NCI-H1694 treated with DMSO at 0.1 percent for 48 hours (cell line): Measurements from ENCODE around the gene PNPLA7.
A peak's percentile ranks its signal among the peaks of the same experiment; 100 is the strongest.
"Not testable (repeated sequence)": the region's sequence is repeated elsewhere in the genome, so short reads cannot be mapped to it uniquely, and the experiment has no call there.

Experiments
- DNase-seq: peaks from one replicate; lab custom pipeline; 2025; lab: John Stamatoyannopoulos, UW

The PNPLA7 gene

DNA sequence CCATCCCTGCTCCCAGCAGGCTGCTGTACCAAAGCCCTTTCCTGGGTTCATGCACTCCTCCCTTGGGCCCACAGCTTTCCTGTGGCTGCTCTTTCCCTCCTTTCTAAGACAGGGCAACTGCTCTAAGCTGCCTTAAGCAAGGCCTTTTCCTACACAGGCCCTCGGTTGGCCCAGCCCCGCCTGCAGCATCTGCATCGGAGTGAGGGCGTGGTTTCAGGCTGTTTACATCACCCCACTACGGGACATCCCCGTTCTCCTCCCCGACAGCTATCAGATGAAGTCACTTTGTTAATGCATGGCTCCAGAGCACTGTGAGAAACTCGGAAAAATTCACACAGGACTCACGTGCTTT lies 25.1 kb upstream of the PNPLA7 start:
- DNase-seq, result no peak

DNA sequence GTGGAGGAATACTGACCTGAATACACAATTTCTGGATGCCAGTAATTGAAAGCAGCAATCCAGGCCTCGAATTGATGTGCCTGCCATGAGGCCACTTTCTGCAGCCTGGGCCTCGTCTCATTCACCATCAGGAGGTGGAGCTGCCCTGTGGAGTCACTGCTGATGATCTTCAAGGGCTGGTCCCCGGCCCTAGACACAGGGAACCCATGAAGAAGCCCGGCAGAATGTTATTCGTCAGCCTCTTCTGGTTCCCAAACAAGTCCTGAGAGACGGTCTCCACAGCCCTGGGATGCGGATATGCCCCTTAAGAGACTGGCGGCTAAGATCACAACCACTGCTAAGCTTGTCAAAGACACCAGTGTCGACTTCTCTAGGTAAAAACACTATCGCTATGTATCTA lies 24.0 kb upstream of the PNPLA7 start:
- no peak for DNase-seq

DNA sequence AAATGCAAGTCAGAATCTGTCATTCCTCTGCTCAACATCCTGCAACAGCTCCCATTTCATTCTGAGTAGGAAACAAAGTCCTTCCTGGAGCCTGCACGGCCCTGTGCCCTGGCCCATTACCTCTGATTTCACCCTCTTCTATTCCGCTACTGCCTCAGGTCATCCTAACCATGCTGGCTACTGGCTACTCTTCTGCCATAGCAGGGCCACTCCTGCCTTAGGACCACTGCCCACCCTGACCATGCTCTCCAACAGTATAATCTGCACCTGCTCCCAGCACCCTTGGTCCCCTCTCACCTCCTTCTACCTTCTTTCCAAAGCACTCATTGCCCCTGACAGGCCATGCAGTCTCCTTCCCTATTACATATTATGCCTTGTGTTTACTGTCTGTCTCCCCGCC lies 20.4 kb upstream of the PNPLA7 start:
- no peak for DNase-seq

DNA sequence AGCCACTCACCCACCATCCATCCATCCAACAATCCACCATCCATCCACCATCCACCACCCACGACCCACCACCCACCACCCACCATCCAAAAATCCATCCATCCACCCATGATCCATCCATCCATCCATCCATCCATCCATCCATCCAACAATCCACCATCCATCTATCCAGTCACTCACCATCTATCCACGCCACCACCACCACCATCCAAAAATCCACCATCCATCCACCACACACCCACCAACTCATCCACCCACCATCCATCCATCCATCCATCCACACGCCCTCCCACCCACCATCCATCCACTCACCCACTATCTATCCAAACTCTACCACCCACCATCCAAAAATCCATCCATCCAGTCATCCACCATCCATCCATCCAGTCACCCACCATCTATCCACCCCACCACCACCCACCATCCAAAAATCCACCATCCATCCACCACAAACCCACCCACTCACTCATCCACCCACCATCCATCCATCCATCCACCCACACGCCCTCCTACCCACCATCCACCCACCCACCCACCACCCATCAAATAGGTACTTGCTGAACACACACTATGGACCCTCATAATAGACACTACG lies 19.5 kb upstream of the PNPLA7 start:
- DNase-seq, result no peak

DNA sequence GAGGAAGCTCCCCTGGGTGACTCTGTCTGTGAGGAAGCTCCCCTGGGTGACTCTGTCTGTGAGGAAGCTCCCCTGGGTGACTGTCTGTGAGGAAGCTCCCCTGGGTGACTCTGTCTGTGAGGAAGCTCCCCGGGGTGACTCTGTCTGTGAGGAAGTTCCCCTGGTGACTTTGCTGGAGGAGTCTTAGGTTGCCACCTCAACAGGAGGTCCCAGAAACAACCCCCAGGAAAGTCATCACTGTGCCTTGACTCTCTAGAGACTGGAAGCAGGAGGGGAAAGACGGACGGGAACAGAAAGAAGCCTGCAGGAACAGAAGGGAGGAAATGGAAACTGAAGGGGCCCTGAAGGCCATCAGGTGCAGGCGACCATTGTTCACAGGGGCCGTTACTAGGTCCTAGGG lies 18.2 kb upstream of the PNPLA7 start:
- DNase-seq, result not testable (repeated sequence)

DNA sequence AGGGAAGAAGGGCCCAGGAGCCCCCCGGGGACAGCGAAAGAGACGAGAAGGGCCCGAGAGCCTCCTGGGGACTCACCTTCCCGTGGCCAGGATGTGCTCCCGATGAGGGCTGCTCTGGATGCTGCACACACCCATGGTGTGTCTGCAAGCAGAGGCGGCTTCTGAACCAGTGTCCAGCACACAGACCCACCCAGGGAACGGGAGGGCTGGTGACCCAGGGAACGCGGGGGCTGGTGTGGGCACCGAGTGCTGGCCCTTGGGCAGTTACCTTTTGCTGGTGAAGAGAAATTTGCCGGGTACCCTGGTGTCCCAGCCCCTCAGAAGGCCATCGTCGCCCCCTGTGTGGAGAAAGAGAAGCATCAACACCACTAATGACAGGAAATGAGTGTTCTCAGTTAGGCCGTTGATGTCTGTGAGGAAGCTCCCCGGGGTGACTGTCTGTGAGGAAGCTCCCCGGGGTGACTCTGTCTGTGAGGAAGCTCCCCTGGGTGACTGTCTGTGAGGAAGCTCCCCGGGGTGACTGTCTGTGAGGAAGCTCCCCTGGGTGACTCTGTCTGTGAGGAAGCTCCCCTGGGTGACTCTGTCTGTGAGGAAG lies 14.7 kb upstream of the PNPLA7 start:
- DNase-seq, result no peak

DNA sequence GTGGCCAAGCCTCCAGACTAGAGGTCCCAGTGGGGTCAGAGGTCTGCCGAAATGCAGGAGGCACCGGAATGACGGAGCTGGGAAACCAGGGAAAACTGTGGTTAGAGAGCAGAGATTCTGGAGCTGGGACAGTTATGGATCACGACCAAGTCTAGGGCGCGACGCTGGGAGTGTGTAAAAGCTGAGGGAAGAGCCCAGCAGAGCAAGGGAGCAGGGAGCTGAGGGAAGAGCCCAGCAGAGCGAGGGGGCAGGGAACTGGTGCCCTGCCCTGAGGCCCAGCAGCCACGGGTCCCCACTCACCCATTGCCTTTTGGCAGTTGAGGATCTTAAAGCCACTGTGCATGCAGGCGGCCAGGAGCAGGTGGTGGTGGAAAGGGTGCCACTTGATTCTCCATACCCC lies 13.9 kb upstream of the PNPLA7 start:
- DNase-seq, result no peak

DNA sequence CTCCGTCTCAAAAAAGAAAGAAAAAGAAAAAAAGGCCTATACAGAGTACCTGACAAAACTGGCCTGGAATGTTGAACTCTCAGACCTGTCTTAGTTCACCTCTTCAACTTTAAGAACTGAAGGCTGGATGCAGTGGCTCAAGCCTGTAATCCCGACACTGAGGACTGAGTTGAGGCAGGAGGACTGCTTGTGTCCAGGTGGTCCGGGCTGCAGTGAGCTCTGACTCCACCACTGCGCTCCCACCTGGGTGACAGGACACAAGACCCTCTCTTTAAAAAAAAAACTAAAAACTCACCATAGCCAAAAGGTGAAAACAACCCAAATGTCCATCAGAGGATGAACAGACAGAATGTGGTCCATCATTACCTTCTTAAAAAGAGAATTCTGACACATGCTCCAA lies 7.9 kb upstream of the PNPLA7 start:
- no peak for DNase-seq

DNA sequence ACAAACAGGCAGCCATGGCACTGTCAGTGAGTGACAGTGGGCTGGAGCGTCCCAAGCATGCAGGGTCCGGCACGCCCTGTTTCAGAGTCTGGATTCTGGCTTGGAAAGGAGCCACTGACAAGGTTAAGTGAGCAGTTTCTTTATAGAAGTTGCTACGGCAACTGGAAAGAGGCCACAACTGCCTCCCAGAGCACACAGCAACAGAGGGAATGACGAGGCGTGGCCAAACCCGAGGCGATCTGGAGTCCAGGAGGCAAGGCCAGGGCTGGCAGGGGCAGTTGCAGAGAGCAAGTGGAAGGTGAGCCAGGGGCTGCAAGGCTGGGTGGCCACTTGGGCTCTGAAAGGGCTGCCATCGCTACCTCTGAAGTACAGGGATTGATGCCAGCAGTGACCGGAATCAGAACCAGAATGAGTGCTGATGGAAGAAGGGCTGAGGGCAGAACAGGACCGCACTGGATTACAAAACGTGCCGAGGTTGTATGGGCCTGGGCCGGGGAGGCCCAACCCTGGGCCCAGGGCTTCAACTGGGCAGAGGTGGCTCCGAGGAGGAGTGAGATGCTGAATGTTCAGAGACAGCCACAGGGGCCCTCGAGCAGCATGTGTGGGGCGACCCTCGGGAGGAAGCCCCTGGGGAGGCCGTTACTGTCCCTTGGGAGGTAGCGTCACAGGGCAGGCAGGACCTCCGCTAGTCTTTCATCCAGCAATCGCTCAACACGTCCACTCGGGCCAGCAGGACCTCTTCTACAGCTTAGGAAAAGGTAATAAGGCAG lies 6.1 kb upstream of the PNPLA7 start:
- DNase-seq, result no peak

DNA sequence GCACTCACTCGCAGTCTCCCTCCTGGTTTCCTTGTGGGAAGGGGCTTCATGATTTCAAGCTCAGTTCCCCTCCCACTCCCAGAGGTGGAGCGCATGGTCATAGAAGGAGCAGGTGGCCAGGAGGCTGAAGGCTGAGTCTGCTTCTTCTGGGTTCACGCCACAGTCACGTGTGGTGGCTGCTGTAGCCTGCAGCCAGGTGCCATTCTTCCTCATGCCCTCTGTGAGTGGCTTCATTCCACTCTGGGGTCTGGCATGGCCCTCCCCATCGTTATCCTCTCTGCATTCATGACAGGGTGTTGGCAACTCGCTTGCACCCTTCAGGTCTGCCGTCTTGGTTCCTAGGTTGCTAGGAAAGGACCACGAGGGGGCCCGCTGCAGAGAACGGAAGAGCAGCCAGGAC lies 5.0 kb upstream of the PNPLA7 start:
- DNase-seq, result no peak

DNA sequence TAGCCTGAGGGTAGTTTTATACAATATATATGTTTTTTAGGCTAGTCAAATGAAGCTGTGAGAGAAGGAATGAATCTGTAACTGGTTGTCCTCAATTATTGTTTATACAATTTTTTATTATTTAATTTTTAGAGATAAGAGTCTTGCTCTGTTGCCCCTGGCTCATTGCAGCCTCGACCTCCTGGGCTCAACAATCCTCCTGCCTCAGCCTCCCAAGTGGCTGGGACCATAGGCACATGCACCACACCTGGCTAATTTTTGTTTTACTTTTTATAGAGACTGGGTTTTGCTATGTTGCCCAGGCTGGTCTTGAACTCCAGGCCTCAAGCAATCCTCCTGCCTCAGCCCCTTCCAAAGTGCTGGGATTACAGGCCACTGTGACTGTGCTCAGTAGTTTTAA lies 4.1 kb upstream of the PNPLA7 start:
- DNase-seq, result no peak

DNA sequence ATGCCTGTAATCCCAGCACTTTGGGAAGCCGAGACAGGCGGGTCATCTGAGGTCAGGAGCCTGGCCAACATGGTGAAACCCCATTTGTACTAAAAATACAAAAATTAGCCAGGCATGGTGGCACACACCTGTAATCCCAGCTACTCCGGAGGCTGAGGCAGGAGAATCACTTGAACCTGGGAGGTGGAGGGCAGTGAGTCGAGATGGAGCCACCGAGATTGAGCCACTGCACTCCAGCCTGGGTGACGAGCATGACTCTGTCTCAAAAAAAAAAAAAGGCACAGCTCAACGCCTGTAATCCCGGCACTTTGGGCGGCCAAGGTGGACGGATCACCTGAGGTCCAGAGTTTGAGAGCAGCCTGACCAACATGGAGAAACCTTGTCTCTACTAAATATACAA lies 3.5 kb upstream of the PNPLA7 start:
- not testable (repeated sequence) for DNase-seq

DNA sequence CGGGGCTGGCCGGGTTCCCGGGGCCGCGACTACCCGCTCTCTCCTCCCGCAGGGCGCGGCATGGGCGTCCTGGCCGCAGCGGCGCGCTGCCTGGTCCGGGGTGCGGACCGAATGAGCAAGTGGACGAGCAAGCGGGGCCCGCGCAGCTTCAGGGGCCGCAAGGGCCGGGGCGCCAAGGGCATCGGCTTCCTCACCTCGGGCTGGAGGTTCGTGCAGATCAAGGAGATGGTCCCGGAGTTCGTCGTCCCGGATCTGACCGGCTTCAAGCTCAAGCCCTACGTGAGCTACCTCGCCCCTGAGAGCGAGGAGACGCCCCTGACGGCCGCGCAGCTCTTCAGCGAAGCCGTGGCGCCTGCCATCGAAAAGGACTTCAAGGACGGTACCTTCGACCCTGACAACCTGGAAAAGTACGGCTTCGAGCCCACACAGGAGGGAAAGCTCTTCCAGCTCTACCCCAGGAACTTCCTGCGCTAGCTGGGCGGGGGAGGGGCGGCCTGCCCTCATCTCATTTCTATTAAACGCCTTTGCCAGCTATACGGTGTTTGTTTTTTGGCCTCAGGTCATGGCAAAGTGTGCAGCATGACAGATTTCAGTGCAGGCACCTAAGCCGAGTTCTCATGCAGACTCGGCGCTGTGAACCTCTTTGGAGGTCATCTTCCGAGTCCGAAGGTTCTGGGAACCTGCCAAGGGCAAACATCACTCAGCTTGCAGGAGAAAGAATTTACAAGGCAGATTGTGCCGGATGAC lies 2.0 kb upstream of the PNPLA7 start:
- no peak for DNase-seq

DNA sequence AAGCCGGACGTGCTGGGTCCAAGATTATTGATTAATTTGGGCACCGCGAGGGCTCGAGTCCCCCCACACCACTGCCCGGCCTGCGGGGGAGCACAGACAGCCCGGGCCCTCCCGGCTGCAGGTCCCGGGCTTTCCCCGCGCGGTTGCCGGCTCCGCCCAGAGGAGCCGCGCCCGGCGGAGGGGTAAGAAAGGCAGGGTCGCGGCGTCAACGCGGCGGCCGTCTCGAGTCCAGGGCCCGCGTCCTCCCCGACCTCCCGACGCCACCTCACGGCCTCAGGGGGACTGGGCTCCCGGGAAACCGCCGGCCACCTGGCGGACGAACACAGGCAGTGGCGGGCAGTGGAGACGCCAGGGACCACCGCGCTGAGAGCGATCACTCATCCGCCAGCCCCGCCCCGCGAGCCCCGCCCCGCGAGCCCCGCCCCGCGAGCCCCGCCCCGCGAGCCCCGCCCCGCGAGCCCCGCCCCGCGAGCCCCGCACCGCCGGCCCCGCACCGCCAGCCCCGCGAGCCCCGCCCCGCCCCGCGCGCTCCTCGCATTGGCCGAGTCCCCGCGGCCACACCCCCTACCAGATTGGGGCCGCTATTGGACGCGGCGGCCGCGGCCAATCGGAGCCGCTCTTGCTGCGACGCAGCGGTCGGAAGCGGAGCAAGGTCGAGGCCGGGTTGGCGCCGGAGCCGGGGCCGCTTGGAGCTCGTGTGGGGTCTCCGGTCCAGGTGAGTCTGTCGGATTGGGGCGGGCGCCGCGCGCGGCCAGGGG lies 1.2 kb upstream of the PNPLA7 start, which contains the start of gene MRPL41:
TSS of gene MRPL41 (plus strand) at position 616 of the 758 bp plus-strand sequence. CDS start 203 bp downstream, outside the sequence.
- peak; percentile 32 for DNase-seq

DNA sequence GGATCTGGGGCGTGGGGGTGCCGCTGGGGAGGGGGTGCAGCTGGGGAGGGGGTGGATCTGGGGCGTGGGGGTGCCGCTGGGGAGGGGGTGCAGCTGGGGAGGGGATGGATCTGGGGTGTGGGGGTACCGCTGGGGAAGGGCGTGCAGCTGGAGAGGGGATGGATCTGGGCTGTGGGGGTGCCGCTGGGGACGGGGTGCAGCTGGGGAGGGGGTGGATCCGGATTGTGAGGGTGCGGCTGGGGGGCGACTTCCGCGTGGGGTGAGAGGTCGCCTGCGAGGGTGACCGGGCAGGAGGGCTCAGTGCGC lies 709 bp upstream of the PNPLA7 start:
- DNase-seq, result not testable (repeated sequence)

DNA sequence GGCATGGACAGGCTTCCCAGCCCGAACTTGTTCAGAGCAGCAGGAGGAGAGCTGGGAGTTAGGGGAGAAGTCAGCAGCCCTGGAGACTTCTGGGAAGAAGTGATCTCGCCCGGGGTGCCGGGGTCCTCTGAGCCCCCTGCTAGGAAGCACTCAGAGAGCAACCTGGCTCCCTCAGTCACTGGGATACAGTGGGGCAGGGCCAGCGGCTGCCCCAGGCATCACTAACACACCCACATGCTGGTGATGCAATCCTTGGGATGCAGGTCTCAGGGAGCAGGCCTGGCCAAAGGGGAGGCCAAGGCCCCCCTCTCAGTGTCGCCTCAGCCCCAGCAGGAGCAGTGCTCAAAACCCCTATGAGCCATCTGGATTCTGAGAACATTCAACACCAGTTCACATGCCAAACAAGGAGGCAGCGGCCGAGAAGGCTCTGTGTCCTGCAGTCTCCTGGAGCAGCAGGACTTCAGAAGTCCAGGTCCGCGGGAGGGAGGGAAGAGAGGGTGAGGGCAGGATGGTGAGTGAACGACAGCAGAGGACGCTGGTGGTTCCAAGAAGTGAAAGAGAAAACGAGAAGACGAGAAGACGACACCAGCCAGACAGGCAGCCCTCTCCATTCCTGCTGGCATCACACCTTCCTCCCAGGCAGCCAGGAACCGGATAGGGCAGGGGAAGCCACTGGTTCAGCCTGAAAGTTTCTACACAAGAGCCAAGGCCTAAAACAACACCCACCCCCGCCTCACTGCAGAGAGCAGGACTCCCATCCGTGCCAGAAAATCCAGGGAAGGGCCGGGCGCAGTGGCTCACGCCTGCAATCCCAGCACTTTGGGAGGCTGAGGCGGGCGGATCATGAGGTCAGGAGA lies 2.3 kb downstream of the PNPLA7 start:
- DNase-seq, result no peak

DNA sequence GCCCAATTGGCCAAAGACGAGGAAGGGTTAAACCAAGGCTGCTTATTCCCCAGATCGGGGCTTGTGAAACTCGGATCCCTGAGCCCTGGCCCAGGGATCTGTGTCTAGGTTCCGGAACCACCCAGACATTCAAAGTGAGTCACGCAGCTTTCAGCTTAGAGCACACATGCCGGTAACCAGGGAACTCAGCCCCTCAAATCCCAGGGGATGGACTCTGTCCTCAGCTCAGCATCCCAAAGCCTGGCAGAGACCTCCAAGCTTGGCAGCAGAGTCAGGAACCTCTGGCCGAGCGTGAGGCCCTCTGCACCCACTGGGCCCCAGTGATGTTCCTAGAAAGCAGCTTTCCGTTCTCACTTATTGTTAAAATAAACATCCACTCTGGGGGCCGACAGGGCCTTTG lies 5.1 kb downstream of the PNPLA7 start:
- DNase-seq, result no peak

DNA sequence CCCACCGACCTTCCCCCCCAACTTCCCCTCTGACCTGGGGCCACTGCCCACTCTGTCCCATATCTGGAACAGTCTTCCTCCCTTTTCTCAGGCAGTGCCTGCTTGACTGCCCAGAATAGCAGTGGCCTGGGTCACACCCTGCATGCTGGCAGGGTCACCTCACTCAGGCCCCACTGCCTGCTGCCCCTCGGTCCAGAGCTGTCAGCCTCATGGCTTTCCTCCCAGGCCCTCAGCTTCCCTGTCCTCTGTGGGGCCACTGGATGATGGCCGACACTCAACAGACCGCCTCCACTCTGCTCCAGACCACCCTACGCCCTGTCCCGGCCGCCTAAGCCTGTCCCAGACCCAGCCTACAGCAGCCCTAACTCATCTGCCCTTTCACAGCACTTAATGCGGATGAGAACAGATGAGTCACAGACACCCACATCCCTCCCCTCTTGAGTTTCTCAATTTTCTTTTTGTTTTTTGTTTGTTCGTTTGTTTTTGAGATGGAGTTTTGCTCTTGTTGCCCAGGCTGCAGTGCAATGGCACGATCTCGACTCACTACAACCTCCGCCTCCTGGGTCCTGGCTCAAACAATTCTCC lies 5.9 kb downstream of the PNPLA7 start:
- no peak for DNase-seq

DNA sequence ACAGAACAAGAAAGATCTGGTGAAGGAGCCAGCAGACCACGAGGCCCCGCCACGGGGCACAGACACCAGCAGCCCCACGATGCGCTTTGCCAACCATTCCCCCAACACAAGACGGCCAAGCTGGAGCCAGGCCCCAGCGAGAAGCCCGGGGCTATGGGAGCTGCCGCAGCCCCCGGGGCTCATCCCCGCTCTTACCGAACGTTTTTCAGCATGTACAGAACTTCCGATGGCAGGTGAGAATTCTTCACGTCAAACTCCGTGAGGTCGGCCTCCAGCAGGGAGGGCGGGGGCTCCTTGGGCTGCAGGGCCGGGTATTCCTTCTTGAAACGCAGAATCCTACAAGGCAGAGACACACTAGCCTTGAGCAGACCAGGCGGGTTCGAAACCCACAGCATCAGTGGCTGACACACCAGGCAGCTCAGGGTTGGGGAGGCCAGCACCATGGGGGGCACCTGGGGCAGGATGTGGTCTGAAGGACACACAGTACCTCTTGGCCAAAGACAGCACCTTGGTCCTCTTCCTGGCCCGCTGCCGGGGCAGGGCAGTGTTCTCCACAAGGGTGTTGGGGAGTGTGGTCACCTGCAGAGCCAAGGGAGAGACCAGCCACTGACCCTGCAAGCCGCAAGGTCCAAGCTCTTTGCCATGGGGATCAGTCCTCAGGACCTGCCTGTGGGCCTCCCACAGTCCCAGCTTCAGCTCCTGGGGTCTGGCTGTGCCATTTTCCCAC lies 6.8 kb downstream of the PNPLA7 start:
- no peak for DNase-seq

DNA sequence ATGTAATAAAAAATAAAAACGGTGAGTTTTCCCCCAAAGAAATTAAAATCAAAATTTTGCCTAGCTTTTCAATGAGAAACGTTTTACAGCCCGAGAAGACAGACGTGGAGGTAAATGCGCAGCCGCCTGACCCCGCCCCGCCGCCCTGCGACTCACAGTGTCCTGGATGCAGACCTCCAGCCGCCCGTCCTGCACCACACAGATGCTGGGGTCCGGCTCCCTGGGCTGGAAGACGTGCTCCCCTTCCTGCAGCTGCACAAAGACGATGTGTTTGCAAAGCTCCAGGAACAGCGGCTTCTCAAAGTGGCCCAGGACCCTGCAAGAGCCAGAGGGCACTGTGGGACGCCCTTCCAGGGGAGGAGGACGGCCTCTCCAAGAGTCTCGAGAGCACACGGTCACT lies 7.7 kb downstream of the PNPLA7 start:
- no peak for DNase-seq
